Stomach (tissue), 4 donors: Measurements from ENCODE around the gene NAIF1.

Experiments
- EP300 ChIP-seq: sonication (generic); formaldehyde crosslinking; IDR thresholded peaks from one replicate; pipeline ENCODE4 v1.6.1; 2017; ENCODE audit warnings: antibody characterized with exemption
- POLR2A ChIP-seq, 4 donors: fragments of 450-650 bp; IDR thresholded peaks; one replicate each; pipeline ENCODE4 v1.6.1; 2016; ENCODE audit warnings: antibody characterized with exemption in 4 of 4, control low read depth in 2 of 4, mild to moderate bottlenecking in 1 of 4, moderate library complexity in 1 of 4
- POLR2AphosphoS5 ChIP-seq, 3 donors: sonication (generic); formaldehyde crosslinking; IDR thresholded peaks; one replicate each; pipeline ENCODE4 v1.6.1; 2016; ENCODE audit warnings: antibody characterized with exemption in 3 of 3
- TF ChIP-seq, protein P1 (sequence below), 7 experiments: fragments of 450-650 bp in 4 of 7; fragments of 200-600 bp in 3 of 7; sonication (generic) in 3 of 7; IDR thresholded peaks; one replicate each; pipeline ENCODE4 v1.5.1; 2016 to 2019; ENCODE audit warnings: antibody characterized with exemption in 7 of 7, control low read depth in 2 of 7, mild to moderate bottlenecking in 1 of 7

DNA sequence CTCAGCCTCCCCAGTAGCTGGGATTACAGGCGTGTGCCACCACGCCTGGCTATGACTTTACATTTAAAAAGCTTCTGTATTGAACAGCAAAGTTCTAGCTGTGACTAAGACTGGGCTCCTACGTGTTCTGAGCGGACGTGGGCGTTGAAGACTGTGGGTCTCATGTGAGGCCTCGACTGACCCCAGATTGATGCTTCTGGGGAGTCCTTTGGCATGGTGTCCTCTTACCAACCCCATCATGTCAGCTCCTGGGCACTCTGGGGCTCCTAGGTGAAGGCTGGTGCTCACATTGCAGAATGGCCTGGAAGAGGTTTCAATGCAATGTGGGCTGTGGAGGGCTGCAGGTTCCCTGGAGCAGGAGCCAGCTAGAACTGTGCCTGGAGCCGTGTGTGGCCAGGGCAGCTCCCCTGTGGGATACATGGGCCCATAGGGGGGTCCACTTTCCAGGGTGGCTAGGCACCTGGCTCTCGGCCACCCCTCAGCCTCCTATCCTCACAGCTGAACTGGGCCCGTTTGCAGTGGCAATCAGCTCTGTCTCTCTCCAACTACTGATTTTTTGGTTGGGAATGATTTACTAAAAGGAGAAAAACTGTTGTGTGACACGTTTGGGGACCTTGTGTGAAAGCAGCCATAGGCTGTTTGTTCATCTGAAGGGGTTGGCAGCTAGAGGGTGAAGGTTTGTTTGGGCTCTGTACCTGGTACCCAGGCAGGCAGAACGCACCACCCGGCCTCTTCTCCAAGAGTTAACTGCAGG lies 30.6 kb upstream of the NAIF1 start:
- TF ChIP-seq POLR2AphosphoS5 (IDR thresholded peaks at IDR 0.05) = no peak
- no peak for TF ChIP-seq POLR2A (IDR thresholded peaks at IDR 0.05)
- TF ChIP-seq, protein P1, sequence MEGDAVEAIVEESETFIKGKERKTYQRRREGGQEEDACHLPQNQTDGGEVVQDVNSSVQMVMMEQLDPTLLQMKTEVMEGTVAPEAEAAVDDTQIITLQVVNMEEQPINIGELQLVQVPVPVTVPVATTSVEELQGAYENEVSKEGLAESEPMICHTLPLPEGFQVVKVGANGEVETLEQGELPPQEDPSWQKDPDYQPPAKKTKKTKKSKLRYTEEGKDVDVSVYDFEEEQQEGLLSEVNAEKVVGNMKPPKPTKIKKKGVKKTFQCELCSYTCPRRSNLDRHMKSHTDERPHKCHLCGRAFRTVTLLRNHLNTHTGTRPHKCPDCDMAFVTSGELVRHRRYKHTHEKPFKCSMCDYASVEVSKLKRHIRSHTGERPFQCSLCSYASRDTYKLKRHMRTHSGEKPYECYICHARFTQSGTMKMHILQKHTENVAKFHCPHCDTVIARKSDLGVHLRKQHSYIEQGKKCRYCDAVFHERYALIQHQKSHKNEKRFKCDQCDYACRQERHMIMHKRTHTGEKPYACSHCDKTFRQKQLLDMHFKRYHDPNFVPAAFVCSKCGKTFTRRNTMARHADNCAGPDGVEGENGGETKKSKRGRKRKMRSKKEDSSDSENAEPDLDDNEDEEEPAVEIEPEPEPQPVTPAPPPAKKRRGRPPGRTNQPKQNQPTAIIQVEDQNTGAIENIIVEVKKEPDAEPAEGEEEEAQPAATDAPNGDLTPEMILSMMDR (IDR thresholded peaks at IDR 0.05) = no peak
- no peak for TF ChIP-seq EP300
